ENCODE data around the gene MED29.

Gene MED29

DNA sequence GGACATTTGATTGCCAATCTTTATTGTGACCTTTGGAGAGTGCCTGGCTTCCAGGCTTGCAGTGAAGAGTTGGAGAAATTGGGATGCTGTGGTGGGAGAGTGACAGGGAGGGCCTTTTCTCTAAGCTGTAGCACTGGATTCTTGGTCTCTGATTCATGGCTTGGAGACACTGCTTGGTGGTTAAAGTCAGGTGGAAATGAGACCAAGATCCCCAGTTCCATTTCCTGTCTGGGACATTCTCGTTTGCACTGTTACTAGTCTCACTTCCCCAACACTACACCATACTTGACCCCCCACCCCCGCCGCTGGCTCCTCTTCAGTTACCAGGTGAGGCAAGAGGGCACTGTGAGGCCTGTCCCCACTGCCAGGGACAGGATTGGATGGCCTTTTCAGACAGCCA is 57.1 kb downstream of the MED29 start:
- DNase-seq = no peak

DNA sequence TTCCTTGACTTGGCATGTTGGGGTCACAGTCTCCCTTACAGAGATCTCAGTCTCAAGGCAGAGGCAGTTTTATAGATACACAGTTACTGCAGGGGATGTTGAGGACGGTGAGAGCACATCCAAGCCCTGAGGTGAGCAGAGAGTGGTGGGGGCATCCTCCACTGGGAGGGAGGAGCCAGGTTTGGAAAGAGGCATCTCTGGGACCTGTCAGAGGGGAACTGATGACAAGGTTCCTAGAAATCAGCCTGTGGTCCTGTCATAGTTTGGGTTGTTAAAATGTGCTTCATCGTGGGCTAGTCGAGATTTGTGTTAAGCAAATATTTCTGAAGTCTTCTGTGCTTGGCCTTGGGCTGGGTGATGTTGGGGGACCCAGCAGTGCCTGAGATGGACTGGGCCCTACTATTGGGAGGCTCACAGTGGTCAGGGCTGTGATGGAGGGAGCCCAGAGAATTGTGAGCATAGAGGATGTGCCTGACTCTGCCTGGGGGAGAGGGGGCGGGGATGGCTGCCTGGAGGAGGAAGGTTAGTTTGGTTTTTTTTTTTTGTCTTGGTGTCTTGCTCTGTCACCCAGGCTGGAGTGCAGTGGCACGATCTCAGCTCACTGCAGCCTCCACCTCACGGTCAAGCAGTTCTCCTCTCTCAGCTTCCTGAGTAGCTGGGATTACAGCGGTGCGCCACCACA is 58.1 kb downstream of the MED29 start:
- TF ChIP-seq GATA1 (IDR thresholded peaks at IDR 0.05; ENCODE audit: low read depth, low read length) (no peak), POLR2A (IDR thresholded peaks at IDR 0.05; ENCODE audit: low read length) (no peak)
- DNase-seq = no peak

More for the DNA sequence above, 57.1 kb downstream of the MED29 start:
- TF ChIP-seq GATA1 (IDR thresholded peaks at IDR 0.05; ENCODE audit: low read depth, low read length) = no peak
- TF ChIP-seq POLR2A (IDR thresholded peaks at IDR 0.05; ENCODE audit: low read length) = no peak

Data from erythroblast (primary cell).